GM20000 (cell line): ENCODE results near the gene TSPAN10.

Experiments
- DNase-seq: peaks from one replicate; pipeline ENCODE4 v3.0.0; 2012; ENCODE audit warnings: low spot score
- TF ChIP-seq, protein P1 (sequence below): IDR thresholded peaks from 2 replicates; pipeline ENCODE4 v1.5.1; 2012; ENCODE audit warnings: mild to moderate bottlenecking, control low read depth; ENCODE audit errors: extremely low read depth, missing control alignments

TSPAN10 gene

DNA sequence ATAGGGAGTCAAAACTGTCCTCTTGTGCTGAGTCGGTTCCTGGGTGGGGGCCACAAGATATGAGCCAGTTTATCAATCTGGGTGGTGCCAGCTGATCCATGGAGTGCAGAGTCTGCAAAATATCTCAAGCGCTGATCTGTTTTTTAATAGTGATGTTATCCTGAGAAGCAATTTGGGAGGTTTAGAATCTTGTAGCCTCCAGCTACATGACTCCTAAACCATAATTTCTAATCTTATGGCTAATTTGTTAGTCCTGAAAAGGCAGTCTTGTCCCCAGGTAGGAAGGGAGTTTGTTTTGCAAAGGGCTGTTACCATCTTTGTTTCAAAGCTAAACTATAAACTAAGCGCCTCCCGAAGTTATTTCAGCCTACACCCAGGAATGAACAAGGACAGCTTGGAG is 1.7 kb downstream of the TSPAN10 start:
- TF ChIP-seq, protein P1, sequence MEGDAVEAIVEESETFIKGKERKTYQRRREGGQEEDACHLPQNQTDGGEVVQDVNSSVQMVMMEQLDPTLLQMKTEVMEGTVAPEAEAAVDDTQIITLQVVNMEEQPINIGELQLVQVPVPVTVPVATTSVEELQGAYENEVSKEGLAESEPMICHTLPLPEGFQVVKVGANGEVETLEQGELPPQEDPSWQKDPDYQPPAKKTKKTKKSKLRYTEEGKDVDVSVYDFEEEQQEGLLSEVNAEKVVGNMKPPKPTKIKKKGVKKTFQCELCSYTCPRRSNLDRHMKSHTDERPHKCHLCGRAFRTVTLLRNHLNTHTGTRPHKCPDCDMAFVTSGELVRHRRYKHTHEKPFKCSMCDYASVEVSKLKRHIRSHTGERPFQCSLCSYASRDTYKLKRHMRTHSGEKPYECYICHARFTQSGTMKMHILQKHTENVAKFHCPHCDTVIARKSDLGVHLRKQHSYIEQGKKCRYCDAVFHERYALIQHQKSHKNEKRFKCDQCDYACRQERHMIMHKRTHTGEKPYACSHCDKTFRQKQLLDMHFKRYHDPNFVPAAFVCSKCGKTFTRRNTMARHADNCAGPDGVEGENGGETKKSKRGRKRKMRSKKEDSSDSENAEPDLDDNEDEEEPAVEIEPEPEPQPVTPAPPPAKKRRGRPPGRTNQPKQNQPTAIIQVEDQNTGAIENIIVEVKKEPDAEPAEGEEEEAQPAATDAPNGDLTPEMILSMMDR = no peak
- no peak for DNase-seq

DNA sequence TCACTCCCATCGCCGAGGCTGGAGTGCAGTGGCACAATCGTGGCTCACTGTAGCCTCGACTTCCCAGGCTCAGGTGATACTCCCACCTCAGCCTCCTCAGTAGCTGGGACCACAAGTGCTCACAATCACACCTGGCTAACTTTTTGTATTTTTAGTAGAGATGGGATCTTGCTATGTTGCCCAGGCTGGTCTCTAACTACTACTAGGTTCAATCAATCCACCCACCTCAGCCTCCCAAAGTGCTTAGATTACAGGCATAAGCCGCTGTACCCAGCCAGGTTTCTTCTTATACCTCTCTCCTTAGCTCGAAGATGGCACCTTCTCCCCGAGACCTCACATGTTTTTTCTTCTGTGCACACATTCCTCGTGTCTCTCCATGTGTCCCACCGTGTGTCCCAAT is 3.0 kb downstream of the TSPAN10 start:
- no peak for DNase-seq
- TF ChIP-seq, protein P1 = no peak

DNA sequence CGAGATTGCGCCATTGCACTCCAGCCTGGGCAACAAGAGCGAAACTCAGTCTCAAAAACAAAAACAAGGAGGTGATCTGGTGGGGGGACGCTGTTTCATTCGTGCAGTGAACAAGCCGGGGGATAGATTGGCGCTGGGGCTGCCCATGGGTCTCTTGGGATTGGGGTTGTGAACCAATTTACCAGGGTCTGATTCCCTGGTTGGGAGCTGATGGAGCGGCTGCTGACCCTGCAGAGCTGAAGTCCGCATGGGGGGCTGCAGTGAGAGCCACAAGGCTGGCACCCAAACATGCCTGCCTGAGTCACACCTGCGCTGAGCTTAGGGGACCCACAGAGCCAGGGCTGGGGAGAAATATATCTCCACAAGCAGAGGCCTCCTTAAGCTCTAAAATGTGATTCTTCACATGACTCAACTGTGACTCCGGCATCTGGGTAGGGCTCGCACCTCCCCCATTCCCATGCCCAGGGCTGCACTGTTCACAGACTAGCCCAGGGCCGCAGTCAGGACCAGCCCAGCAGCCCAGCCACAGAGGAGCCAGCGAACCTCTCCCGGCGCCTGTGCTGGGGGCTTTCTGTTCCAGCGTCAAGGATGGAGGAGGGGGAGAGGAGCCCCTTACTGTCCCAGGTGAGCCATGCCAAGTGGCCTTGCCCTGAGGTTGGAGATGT is 5.0 kb downstream of the TSPAN10 start:
- TF ChIP-seq, protein P1 = no peak
- DNase-seq = no peak

DNA sequence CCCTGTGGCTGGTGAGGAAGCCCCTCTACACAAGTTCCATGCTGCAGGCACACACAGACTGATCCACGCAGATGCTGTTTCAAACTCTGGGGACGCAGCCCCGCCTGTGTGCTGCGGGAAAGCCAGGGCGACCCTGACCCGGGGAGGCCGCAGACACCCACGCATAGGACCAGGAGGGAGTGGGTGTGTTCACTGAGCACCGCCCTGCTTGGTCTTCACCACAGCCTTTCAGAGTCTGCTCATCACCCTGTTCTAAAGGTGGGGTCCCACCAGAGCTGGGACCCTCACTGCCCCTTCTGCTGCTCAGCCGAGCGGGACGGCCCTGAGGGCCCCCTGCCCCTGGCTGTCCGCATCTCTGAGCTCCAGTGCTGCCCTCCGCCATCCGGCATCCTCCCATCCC is 7.5 kb downstream of the TSPAN10 start:
- TF ChIP-seq, protein P1 = no peak
- DNase-seq = no peak

GRCh38 chr17:81644976-81645952 is 8.3 kb downstream of the TSPAN10 start:
- DNase-seq = no peak
- TF ChIP-seq, protein P1 = no peak

- TF ChIP-seq, protein P1 = no peak
- peak; percentile 31 for DNase-seq
Observed at GRCh38 chr17:81646869-81647600, 10.0 kb downstream of the TSPAN10 start.
